ENCODE data around the gene MAP1B. TPM values are rescaled to one million over a fixed set of nuclear protein-coding genes. Genes with fewer than 3 reads are reported as not detected.

The MAP1B gene
- total and polyA plus RNA-seq, 9 of the 15 experiments (the other 6 are each of a cell fraction or from before 2014, with no cell fraction given): 5.2 to 66.1 (median 17.3) TPM

- TF ChIP-seq BACH1 (tag; IDR thresholded peaks at IDR 0.05): no peak
- no peak for TF ChIP-seq TRIM25 (IDR thresholded peaks at IDR 0.05; ENCODE audit: borderline replicate concordance)
- TF ChIP-seq MYNN (IDR thresholded peaks at IDR 0.05): peak; percentile 35; the same call in 1 of the 2 replicates
- no peak for TF ChIP-seq MYNN (CRISPR knock-in tag; IDR thresholded peaks at IDR 0.05)
- TF ChIP-seq SPI1 (IDR thresholded peaks at IDR 0.05; ENCODE audit: borderline replicate concordance, low read depth, low read length): no peak
- no peak for TF ChIP-seq CSDE1 (IDR thresholded peaks at IDR 0.05)
- TF ChIP-seq ZNF184 (CRISPR knock-in tag; IDR thresholded peaks at IDR 0.05): no peak
- no peak for TF ChIP-seq CBX2 (IDR thresholded peaks at IDR 0.05; ENCODE audit: insufficient read depth, low read length, poor library complexity, severe bottlenecking)
- TF ChIP-seq RHOXF2B (CRISPR knock-in tag; conservative IDR thresholded peaks at IDR 0.05): no peak
- TF ChIP-seq NFATC3 (IDR thresholded peaks at IDR 0.05): no peak
- TF ChIP-seq ELF2 (CRISPR knock-in tag; IDR thresholded peaks at IDR 0.05): no peak
- TF ChIP-seq ZNF511 (CRISPR knock-in tag; IDR thresholded peaks at IDR 0.05): no peak
- TF ChIP-seq SRSF7 (optimal IDR thresholded peaks at IDR 0.05; ENCODE audit: low read depth, low read length): no peak
- peak; percentile 63; the same call in 1 of the 2 replicates for TF ChIP-seq LCOR (CRISPR knock-in tag; IDR thresholded peaks at IDR 0.05)
- no peak for TF ChIP-seq TOE1 (IDR thresholded peaks at IDR 0.05; ENCODE audit: borderline replicate concordance)
- TF ChIP-seq TOE1 (CRISPR knock-in tag; IDR thresholded peaks at IDR 0.05; ENCODE audit: borderline replicate concordance, low read depth): no peak
- peak; percentile 85 to 88; a peak in 3 of 4 replicates for TF ChIP-seq TBL1XR1 (IDR thresholded peaks at IDR 0.05; ENCODE audit: low read length in 2 of 2)
- no peak for TF ChIP-seq ZBTB8A (IDR thresholded peaks at IDR 0.05; ENCODE audit: partially characterized antibody)
- TF ChIP-seq GTF3C2 (IDR thresholded peaks at IDR 0.05; ENCODE audit: borderline replicate concordance, extremely low read depth, insufficient read length): no peak
- no peak for TF ChIP-seq ZBTB33 (CRISPR knock-in tag; IDR thresholded peaks at IDR 0.05)
Observed at GRCh38 chr5:72166070-72166979, 59.0 kb downstream of the MAP1B start (continued).

Data from K562 (cell line).